IMR-90 (cell line): ENCODE data around the gene GSE1. TPM values are rescaled to one million over a fixed set of nuclear protein-coding genes. Genes with fewer than 3 reads are reported as not detected.

Experiments used
- ATAC-seq: fragments of 200-7000 bp; cut with Tn5 transposase; 2 replicates; pipeline ENCODE4 v1.9.1; 2020; ENCODE audit warnings: low read depth, mild to moderate bottlenecking, moderate library complexity
- BruUV-seq: library from RNA; stranded (reverse); fragments of 400-500 nt; replicated peaks from 2 replicates; lab custom pipeline; 2021; lab: Mats Ljungman, UMichigan
- CTCF ChIA-PET: fragments of 300-600 bp; formaldehyde crosslinking; extraction: SDS; loops from one replicate; lab custom pipeline; 2021; ENCODE audit warnings: antibody characterized with exemption; lab: Yijun Ruan, JAX
- POLR2A ChIA-PET: fragments of 300-600 bp; sonication (Branson Sonifier 250); formaldehyde crosslinking; loops from one replicate; lab custom pipeline; 2022; ENCODE audit warnings: antibody characterized with exemption; ENCODE audit not compliant: unreplicated experiment; lab: Charles Lee
- DNase-seq: peaks from one replicate; pipeline ENCODE4 v3.0.0; 2013
- H2AFZ ChIP-seq: replicated peaks from 2 replicates; pipeline ENCODE3; 2013; ENCODE audit warnings: low read length, mild to moderate bottlenecking; ENCODE audit not compliant: poor library complexity
- H2AK5ac ChIP-seq: 2 replicates; pipeline ENCODE4 v1.6.1; 2013; ENCODE audit warnings: low read depth, low read length, inconsistent platforms
- H2AK9ac ChIP-seq: replicated peaks from 2 replicates; pipeline ENCODE3; 2013; ENCODE audit warnings: mild to moderate bottlenecking, low read depth, low read length, moderate library complexity; ENCODE audit not compliant: poor library complexity
- H2BK120ac ChIP-seq: 2 replicates; pipeline ENCODE4 v1.6.1; 2013; ENCODE audit warnings: low read depth, low read length, inconsistent platforms
- H2BK15ac ChIP-seq: 3 replicates; pipeline ENCODE4 v1.6.1; 2013; ENCODE audit warnings: low read depth, low read length, inconsistent platforms
- H2BK20ac ChIP-seq: 2 replicates; pipeline ENCODE4 v1.6.1; 2013; ENCODE audit warnings: low read depth, mild to moderate bottlenecking, inconsistent platforms, low read length, moderate library complexity
- H2BK5ac ChIP-seq: 2 replicates; pipeline ENCODE4 v1.6.1; 2013; ENCODE audit warnings: mild to moderate bottlenecking, low read depth, low read length, inconsistent platforms; ENCODE audit not compliant: poor library complexity, severe bottlenecking
- H3K14ac ChIP-seq: replicated peaks from 2 replicates; pipeline ENCODE4 v1.6.1; 2013; ENCODE audit warnings: low read depth, low read length, inconsistent platforms
- H3K18ac ChIP-seq: 2 replicates; pipeline ENCODE4 v1.6.1; 2013; ENCODE audit warnings: low read depth, low read length, control low read depth
- H3K23ac ChIP-seq: 2 replicates; pipeline ENCODE4 v1.6.1; 2013; ENCODE audit warnings: low read depth, low read length, inconsistent platforms
- H3K27ac ChIP-seq: 2 replicates; pipeline ENCODE4 v1.5.1; 2013; ENCODE audit warnings: mild to moderate bottlenecking, control low read depth, low read length; ENCODE audit not compliant: insufficient read depth
- H3K27me3 ChIP-seq: 2 replicates; pipeline ENCODE4 v1.6.1; 2013; ENCODE audit warnings: low read length; ENCODE audit not compliant: control insufficient read depth, insufficient read depth
- H3K36me3 ChIP-seq: 2 replicates; pipeline ENCODE4 v1.6.1; 2013; ENCODE audit warnings: low read length, mixed read lengths; ENCODE audit not compliant: control insufficient read depth, insufficient read depth
- H3K4ac ChIP-seq: 2 replicates; pipeline ENCODE4 v1.6.1; 2013; ENCODE audit warnings: low read depth, low read length, inconsistent platforms
- H3K4me1 ChIP-seq: 2 replicates; pipeline ENCODE4 v1.6.1; 2013; ENCODE audit warnings: low read length, mixed read lengths; ENCODE audit not compliant: control insufficient read depth, insufficient read depth
- H3K4me2 ChIP-seq: 2 replicates; pipeline ENCODE4 v1.6.1; 2013; ENCODE audit warnings: low read depth, mild to moderate bottlenecking, control low read depth, low read length, moderate library complexity
- H3K4me3 ChIP-seq: 2 replicates; pipeline ENCODE4 v1.5.1; 2013; ENCODE audit warnings: low read depth, mild to moderate bottlenecking, control low read depth, low read length, moderate library complexity; ENCODE audit not compliant: insufficient read depth
- H3K56ac ChIP-seq: 2 replicates; pipeline ENCODE4 v1.6.1; 2013; ENCODE audit warnings: low read length, inconsistent platforms; ENCODE audit not compliant: insufficient read depth; ENCODE audit errors: extremely low read depth
- H3K79me1 ChIP-seq, 2 experiments: 2 replicates each; pipeline ENCODE4 v1.6.1; 2013; ENCODE audit warnings: low read length in 2 of 2, inconsistent platforms in 1 of 2, low read depth in 1 of 2
- H3K9ac ChIP-seq: 2 replicates; pipeline ENCODE4 v1.6.1; 2013; ENCODE audit warnings: low read depth, low read length, control low read depth
- H3K9me1 ChIP-seq: 2 replicates; pipeline ENCODE4 v1.6.1; 2013; ENCODE audit warnings: low read length, inconsistent platforms; ENCODE audit not compliant: insufficient read depth
- H3K9me3 ChIP-seq: 2 replicates; pipeline ENCODE4 v1.6.1; 2013; ENCODE audit warnings: low read length; ENCODE audit not compliant: control insufficient read depth, insufficient read depth
- H4K20me1 ChIP-seq: 2 replicates; pipeline ENCODE4 v1.6.1; 2013; ENCODE audit warnings: low read length, inconsistent platforms; ENCODE audit not compliant: insufficient read depth
- H4K5ac ChIP-seq: 2 replicates; pipeline ENCODE4 v1.6.1; 2013; ENCODE audit warnings: mild to moderate bottlenecking, low read depth, low read length, control low read depth
- H4K8ac ChIP-seq, 2 experiments: 2 replicates each; pipeline ENCODE4 v1.6.1; 2013; ENCODE audit warnings: low read depth in 2 of 2, low read length in 2 of 2, control low read depth in 1 of 2, inconsistent platforms in 1 of 2
- H4K91ac ChIP-seq: 2 replicates; pipeline ENCODE4 v1.6.1; 2013; ENCODE audit warnings: low read depth, low read length, inconsistent platforms; ENCODE audit not compliant: insufficient read depth
- CTCF ChIP-seq: conservative IDR thresholded peaks from 2 replicates; pipeline ENCODE4 v1.5.1; 2012; ENCODE audit warnings: mild to moderate bottlenecking, low read depth, low read length, improper control_type of control experiment
- WGBS, 2 experiments: methylation state at CpG; one replicate each; pipeline versions ENCODE4 v1.1.5 to v1.1.7; 2013; ENCODE audit warnings: missing lambda C conversion rate in 2 of 2; ENCODE audit not compliant: insufficient read length in 1 of 2; ENCODE audit errors: extremely low coverage in 2 of 2; 5-methylcytosine and 5-hydroxymethylcytosine counted together
- dilution Hi-C: fragments of 300-500 bp; cut with HindIII; formaldehyde crosslinking; loops from one replicate; pipeline ENCODE4 v1.14.3; 2018; ENCODE audit warnings: low sequenced_read_pairs; ENCODE audit not compliant: unreplicated experiment
- in situ Hi-C: fragments of 300-500 bp; cut with MboI; formaldehyde crosslinking; loops from 3 replicates; pipeline ENCODE4 v1.14.3; 2019; ENCODE audit warnings: low sequenced_read_pairs, inconsistent platforms, mixed read lengths
- intact Hi-C: fragments of 100-400 bp; cut with micrococcal nuclease; formaldehyde crosslinking; loops from 2 replicates; pipeline ENCODE4 v1.10.0; 2022
- polyA plus RNA-seq, 3 experiments: library from polyadenylated mRNA; depleted of rRNA; stranded (reverse); fragments of >200 nt; gene quantifications; 2 replicates each; pipeline ENCODE4 v1.2.3, GENCODE V29; 2012; ENCODE audit warnings: low replicate concordance in 1 of 3
- total RNA-seq: library from RNA; depleted of rRNA; stranded (reverse); fragments of >200 nt; gene quantifications from 2 replicates; pipeline ENCODE4 v1.2.3, GENCODE V29; 2012

Gene GSE1
- total and polyA plus RNA-seq, 2 of the 4 experiments (the other 2 are of a cell fraction) = 14.9 to 25.5 TPM

- ATAC-seq (no peak), DNase-seq (no peak)
- no peak overlapping the region for H3K27ac ChIP-seq
- H3K56ac ChIP-seq = no peak overlapping the region
- dilution Hi-C loops = no loop called here
- in situ Hi-C loops = no loop called here
- H3K27me3 ChIP-seq = no peaks in the 10 kb centered on the region
- no CpG with 5 or more reads among the region's 15 CpGs for WGBS, 2 experiments
- H3K36me3 ChIP-seq = peaks cover 10% of the 10 kb centered on the region
- H2BK15ac ChIP-seq = no peak overlapping the region
- H3K9ac ChIP-seq = no peak overlapping the region
- no peak overlapping the region for H3K4me3 ChIP-seq
- no peak overlapping the region for H3K18ac ChIP-seq
- H2BK20ac ChIP-seq = no peak overlapping the region
- H3K14ac ChIP-seq = no peak overlapping the region
- no peak overlapping the region for H2BK5ac ChIP-seq
- CTCF ChIA-PET = no interaction called here
- H2BK120ac ChIP-seq = no peak overlapping the region
- POLR2A ChIA-PET = no interaction called here
- H4K20me1 ChIP-seq = peaks cover 66% of the 10 kb centered on the region
- no peak overlapping the region for H3K4me2 ChIP-seq
- H3K23ac ChIP-seq = no peak overlapping the region
- H3K79me1 ChIP-seq = peaks cover 5 to 36% of the 10 kb centered on the region in 2 experiments
- H4K8ac ChIP-seq = no peak overlapping the region
- H3K9me1 ChIP-seq = 0 out of 2 replicates have a peak, but pooled peaks cover under 1% of the 10 kb centered on the region
- no peak overlapping the region for H3K4ac ChIP-seq
- no peak overlapping the region for H2AK9ac ChIP-seq
- no peak overlapping the region for H2AK5ac ChIP-seq
- no peaks in the 10 kb centered on the region for H3K9me3 ChIP-seq
- no peak for TF ChIP-seq CTCF
- no peak overlapping the region for H4K91ac ChIP-seq
- intact Hi-C loops = no loop called here
- no peak overlapping the region for H2AFZ ChIP-seq
- peaks cover under 1% of the 10 kb centered on the region; the same call in 1 of the 2 replicates for H3K4me1 ChIP-seq
- no peak overlapping the region for H4K5ac ChIP-seq
- no TSS peak for BruUV-seq
Measured at GRCh38 chr16:85646976-85647375, 33.9 kb downstream of the GSE1 start.
